Stimulated activated naive CD8-positive, alpha-beta T cell treated with anti-CD3 and anti-CD28 coated beads, Interleukin-15, Interleukin-2, amounts not matched to agents 100 U/mL and 50 U/mL, for 24 hours (primary cell): ENCODE results near the gene ABCB6.

Source experiments
- ATAC-seq: fragments of 150-1000 bp; cut with Tn5 transposase; one replicate; pipeline ENCODE4 v1.10.0; 2021
- DNase-seq: peaks from one replicate; pipeline ENCODE4 v3.0.0; 2021

The ABCB6 gene

GRCh38 chr2:219245148-219245898 lies 26.6 kb upstream of the ABCB6 start, which contains the start of the genes GLB1L and STK16:
GLB1L (minus strand) TSS chr2:219245444; CDS start chr2:219243573, 1,871 bp downstream.
STK16 (plus strand) TSS chr2:219245479; CDS start chr2:219246000, 521 bp downstream.
- peak; percentile 95 for DNase-seq
- ATAC-seq = peak; percentile 60

DNA sequence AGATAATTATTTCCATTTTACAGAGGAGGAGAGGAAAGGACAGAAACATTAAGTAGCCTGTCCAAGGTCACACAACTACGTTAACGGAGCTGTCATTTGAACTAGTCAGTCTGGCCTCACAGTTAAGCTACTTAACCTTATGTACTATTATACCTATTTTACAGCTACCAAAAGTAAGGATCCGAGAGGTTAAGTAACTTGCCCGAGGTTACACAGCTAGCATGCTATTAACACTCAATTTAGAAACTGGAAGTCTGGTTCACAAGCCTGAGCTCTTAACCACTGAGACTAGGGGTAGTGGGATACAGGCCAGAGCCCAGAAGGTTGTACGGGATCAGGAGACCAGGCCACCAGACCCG lies 26.0 kb upstream of the ABCB6 start:
- no peak for ATAC-seq
- no peak for DNase-seq

DNA sequence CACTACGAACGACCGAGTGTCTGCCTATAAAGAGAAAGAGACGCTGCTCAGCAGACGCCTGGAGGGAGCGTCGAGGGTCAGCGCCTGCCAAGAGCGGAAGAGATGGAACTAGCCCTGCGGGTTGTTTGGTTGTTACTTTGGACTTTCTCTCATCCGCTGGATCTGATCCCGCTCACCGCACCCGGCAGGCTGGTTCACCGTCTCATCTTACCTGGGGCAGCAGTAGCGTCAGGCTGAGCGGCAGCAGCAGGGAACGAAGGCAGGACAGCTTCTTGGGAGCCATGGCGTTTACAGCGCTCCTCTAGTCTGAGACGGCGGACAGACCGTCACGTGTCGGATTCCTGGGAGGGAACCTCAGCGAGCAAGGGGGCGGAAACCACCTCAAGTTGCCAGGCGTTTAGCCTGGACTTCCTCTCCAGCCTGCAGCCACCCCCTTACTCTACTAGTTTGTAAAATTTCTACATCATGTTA lies 24.6 kb upstream of the ABCB6 start:
- no peak for ATAC-seq
- no peak for DNase-seq

GRCh38 chr2:219234331-219234730 lies 15.6 kb upstream of the ABCB6 start:
- DNase-seq = no peak
- ATAC-seq = no peak

GRCh38 chr2:219230059-219230540 lies 11.3 kb upstream of the ABCB6 start:
- DNase-seq (peak; percentile 75), ATAC-seq (peak; percentile 25)

DNA sequence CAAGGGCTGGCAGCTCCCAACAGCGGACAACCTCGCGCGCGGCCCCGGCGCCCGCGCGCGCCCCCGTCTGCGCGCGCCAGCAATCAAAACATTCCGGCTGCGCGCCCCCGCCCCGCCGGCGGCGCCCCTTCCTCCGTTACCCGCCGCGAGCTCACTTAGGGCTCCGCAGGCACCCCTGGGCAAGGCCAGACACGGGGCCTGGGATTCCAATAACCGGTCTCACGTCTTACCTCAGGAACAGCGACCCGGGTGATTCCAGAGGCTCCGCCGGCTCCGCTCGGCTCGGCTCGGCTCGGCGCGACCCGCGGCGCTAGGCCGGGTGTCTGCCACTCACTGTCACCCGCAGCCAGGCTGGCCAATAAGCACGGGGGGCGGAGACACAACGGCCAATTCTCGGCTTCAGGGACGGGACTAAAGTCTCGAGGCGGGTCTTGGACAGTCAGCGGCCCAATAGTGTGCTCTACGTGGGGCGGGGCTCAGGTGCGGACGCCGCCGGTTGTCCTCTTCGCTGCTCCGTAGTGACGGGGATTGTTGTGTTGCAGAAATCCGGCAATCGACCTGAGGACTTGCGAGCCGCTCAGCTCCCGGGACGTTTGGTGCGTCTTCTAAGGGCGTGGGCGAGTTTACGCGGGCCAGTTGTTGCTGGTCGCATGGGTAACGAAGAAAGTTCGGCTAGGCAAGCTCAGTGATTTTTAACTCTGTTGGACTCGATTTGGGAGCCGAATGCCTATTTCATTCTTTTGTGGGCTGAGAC lies 10.7 kb upstream of the ABCB6 start, which contains the start of the genes ANKZF1 and ATG9A:
Gene ANKZF1 (plus strand): TSS at position 502 of the 754 bp plus-strand sequence. CDS start 452 bp downstream, outside the sequence.
Gene ATG9A (minus strand): TSS at position 332 of the 754 bp plus-strand sequence. CDS start 1,612 bp downstream, outside the sequence.
- peak; percentile 99 for ATAC-seq
- peak; percentile 97 for DNase-seq

DNA sequence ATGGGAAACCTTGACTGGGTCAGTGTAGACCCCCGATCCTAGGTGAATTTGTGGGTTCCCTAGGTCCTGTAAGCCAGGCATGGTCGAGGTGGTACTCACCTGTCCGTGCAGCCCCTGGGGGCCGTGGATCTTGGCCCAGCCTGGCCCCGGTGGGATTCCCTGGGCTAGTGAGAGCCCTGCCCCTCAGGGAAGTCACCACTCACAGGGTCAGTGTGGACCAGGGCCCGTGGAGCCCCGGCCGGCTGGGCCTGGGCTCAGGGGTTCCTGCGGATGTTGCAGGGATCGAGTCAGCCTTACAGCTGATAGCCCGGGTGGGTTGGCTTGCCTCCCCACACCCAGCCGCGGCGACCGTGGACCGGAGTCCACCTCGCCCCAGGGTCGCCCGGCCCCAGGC lies 10.2 kb upstream of the ABCB6 start:
- DNase-seq (no peak), ATAC-seq (no peak)

DNA sequence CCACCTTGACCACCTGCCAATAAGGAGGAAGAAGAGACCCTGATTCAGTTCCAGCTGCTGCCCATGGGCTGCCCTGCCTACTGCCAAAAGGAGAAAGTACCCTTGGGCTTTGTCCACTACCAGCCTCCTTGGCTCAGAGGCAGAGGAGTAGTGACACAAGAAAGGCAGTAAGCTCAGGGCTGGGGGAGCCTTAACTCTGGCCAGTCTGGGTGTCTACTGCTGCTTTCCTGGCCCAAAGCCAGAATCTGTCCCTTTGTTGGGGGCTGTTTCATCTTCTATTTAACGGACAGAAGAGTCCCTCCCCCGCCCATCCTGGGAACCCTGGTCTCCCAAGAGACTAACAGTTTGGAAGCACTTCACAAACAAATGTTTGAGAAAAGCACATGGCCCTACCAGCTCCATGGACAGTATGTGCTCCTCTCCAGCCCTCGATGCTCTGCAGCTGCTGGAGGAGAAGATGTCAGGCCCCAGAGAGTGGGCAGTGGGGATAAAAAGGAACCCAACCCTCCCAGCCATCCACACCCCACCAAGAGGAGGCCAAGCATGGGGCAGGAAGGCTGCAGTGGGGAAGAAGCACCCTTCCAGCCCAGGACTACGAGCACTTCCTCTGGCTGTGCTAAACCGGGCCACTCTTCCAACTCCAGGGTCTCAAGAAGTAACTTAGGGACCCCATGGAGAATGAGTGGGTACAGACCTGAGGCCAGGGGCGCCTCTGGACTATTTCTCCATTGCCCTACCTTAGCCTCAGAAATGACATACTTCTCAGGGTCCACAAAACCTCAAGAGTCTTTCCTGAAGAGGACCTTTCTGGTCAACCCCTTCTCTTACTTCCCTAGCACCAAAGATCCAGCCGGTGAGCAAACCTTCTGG lies 9.5 kb upstream of the ABCB6 start:
- DNase-seq (no peak), ATAC-seq (no peak)

DNA sequence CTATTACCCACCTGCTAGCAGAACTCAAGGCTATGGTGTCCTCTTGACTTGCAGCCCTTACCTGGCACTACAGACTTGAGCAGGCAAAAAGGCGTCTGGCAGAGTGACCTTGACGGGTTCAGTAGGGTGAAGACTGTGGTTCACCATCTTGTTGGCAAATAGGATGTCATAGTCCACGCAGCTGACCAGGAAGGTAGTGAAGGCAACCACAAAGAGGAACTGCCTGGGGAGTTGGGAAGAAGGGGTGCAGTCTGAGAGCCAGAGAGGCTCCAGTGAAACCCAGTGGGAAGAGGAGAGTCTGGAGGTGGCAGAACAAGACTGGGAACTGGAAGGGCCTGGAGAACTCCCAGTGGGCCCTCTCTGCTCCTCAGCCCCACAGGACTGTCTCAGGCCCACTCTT lies 6.6 kb upstream of the ABCB6 start:
- ATAC-seq (no peak), DNase-seq (no peak)

GRCh38 chr2:219223831-219224610 lies 5.3 kb upstream of the ABCB6 start:
- DNase-seq = no peak
- no peak for ATAC-seq

DNA sequence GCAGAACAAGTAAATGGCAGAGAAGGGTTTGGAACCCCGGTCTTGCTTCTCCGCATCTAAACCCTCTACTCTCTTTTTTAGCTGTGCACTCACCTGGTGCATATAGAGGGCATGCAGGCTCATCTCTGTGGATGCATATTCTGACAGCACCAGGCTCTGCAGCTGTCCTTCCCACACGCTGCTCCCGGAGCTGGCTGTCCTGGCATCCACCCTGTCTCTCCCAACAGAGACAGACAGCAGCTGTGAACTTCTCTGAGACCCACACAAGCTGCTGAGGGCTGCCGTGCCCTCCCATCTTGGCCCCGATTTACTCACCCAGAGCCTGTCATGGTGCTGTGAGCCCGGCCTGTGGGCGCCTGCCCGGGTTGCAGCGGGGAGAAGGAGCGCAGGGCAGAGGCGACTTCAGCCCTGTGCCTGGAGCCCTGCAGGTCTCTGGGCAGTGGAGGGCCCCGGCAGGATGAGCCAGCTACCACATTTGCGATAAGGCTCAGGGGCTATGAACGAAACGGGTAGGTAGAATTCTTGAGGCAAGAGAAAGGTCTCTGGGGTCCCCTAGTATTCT lies 3.3 kb upstream of the ABCB6 start:
- ATAC-seq = no peak
- DNase-seq = no peak

DNA sequence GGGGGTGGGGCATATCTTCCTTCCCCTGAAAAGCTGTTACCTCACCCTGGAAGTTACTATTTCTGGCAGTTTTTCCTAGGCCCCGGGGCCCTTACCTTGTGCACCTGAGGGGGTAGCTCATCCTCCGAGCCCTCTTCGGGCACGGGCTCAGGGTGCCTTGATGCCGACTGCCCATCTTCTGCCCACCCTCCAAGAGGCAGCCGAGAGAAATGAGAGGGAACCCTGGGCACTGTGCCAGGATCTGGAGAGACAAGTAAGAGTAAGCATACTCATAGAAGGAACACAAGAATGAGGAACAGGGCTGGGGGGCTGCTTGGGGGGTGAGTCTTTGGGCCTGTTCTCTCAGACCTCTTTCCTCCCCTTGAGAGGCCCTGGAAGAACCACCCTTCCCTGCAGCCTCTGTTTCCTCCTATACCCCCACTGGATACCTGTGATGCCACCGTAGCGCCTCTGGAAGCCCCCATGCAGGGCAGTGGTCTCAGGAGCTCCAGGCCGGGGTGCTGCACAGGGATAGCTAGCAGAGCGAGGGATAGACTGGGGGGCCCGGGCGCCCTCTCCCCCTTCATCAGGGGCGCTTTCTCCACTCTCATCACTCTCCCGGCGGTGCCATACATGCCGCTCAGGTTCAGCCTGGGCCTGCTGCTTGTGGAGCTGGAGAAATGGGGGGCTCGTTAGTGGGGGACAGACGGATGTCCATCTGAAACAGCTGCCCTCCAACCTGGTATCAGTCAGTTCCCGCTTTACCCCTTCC lies 2.1 kb upstream of the ABCB6 start:
- ATAC-seq (no peak), DNase-seq (no peak)

DNA sequence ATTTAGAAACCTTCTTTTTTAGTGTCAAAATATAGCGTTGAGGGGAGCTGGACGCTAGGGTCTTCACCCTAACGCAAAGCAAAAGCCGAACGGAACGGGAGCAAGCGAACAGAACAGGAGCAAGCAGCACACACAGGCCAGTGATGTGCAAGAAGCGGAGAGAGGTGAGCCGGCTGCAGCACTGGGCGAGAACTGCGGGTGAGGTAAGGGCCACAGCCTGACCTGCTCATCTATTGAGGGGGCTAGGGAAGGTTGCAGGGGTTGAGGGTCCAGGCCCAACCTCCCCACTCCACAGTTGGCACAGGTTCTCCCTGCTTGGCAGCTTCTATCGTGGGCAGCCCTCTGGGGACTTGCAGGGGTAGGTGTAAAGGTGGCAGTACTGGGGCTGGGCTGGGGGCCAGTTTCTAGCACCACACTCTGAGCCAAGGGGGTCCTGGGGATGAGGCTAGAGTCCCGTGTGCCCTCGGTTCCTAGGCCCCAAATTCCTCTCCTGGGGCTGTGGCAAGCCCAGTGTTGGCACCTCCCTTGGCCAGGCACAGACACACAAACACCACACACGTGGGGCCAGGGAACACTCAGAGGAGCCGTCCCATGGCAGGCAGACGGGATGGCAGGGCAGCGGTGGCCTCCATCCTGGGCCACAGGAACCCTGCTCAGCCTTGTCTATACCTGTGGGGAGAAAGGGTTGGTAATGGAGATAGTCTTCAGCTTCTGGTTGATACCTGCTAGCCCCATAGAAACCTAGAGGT lies 1.2 kb upstream of the ABCB6 start:
- no peak for DNase-seq
- ATAC-seq = no peak

GRCh38 chr2:219218217-219218731 lies 484 bp downstream of the ABCB6 start:
- ATAC-seq (peak; percentile 28), DNase-seq (peak; percentile 49)

- DNase-seq (no peak), ATAC-seq (no peak)
These were observed 2.2 kb downstream of the ABCB6 start for GRCh38 chr2:219216535-219216915.

- ATAC-seq (no peak), DNase-seq (no peak)
These were observed 2.8 kb downstream of the ABCB6 start for GRCh38 chr2:219215871-219216534.

GRCh38 chr2:219214786-219215185 lies 4.0 kb downstream of the ABCB6 start:
- DNase-seq = no peak
- no peak for ATAC-seq

GRCh38 chr2:219214141-219214540 lies 4.6 kb downstream of the ABCB6 start:
- DNase-seq (no peak), ATAC-seq (no peak)
